Astrocyte (in vitro differentiated cells and primary cell): ENCODE results near the gene SOCS1.

Experiments used
- EZH2 ChIP-seq: IDR thresholded peaks from 2 replicates; pipeline ENCODE4 v1.6.1; 2012; ENCODE audit warnings: mild to moderate bottlenecking, low read length, inconsistent platforms; ENCODE audit not compliant: insufficient read depth
- TF ChIP-seq, protein P1 (sequence below): IDR thresholded peaks from 2 replicates; pipeline ENCODE4 v1.5.1; 2011; ENCODE audit warnings: low read depth, mild to moderate bottlenecking, inconsistent platforms, low read length, moderate library complexity; ENCODE audit not compliant: insufficient read depth

DNA sequence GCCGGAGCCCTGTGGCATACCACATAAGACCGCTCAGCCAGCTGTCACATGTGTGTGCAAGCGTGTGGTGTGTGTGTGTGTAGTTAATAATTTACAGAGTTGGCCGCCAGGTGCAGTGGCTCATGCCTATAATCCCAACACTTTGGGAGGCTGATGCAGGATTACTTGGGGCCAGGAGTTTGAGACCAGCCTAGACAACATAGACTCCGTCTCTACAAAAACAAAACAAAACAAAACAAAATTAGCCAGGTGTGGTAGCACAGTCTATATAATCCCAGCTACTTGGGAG lies 20.4 kb downstream of the SOCS1 start:
- TF ChIP-seq, protein P1, sequence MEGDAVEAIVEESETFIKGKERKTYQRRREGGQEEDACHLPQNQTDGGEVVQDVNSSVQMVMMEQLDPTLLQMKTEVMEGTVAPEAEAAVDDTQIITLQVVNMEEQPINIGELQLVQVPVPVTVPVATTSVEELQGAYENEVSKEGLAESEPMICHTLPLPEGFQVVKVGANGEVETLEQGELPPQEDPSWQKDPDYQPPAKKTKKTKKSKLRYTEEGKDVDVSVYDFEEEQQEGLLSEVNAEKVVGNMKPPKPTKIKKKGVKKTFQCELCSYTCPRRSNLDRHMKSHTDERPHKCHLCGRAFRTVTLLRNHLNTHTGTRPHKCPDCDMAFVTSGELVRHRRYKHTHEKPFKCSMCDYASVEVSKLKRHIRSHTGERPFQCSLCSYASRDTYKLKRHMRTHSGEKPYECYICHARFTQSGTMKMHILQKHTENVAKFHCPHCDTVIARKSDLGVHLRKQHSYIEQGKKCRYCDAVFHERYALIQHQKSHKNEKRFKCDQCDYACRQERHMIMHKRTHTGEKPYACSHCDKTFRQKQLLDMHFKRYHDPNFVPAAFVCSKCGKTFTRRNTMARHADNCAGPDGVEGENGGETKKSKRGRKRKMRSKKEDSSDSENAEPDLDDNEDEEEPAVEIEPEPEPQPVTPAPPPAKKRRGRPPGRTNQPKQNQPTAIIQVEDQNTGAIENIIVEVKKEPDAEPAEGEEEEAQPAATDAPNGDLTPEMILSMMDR: no peak
- TF ChIP-seq EZH2: no peak
